Stimulated activated CD8-positive, alpha-beta memory T cell treated with anti-CD3 and anti-CD28 coated beads, Interleukin-7, amount 100 ng/mL, for 24 hours (primary cell): ENCODE data around the gene ZEB1.
"Not testable (repeated sequence)": the region's sequence is repeated elsewhere in the genome, so short reads cannot be mapped to it uniquely, and the experiment has no call there.

Experiments
- DNase-seq: peaks from one replicate; pipeline ENCODE4 v3.0.0-alpha.2; 2020; ENCODE audit warnings: low read depth

The ZEB1 gene

GRCh38 chr10:31507427-31507826 is 188.4 kb downstream of the ZEB1 start:
- DNase-seq: no peak

GRCh38 chr10:31508234-31508633 is 189.2 kb downstream of the ZEB1 start:
- DNase-seq: no peak

GRCh38 chr10:31508882-31509281 is 189.9 kb downstream of the ZEB1 start:
- no peak for DNase-seq

GRCh38 chr10:31509989-31510388 is 191.0 kb downstream of the ZEB1 start:
- no peak for DNase-seq

- DNase-seq: no peak
Observed at GRCh38 chr10:31515116-31515515, 196.1 kb downstream of the ZEB1 start.

GRCh38 chr10:31515819-31516402 is 196.9 kb downstream of the ZEB1 start:
- DNase-seq: no peak

- no peak for DNase-seq
Observed at GRCh38 chr10:31520986-31521831, 202.2 kb downstream of the ZEB1 start.

- no peak for DNase-seq
Observed at GRCh38 chr10:31522820-31523219, 203.8 kb downstream of the ZEB1 start.

GRCh38 chr10:31524460-31524859 is 205.4 kb downstream of the ZEB1 start:
- no peak for DNase-seq

GRCh38 chr10:31526178-31526577 is 207.2 kb downstream of the ZEB1 start:
- DNase-seq: no peak

GRCh38 chr10:31526681-31527080 is 207.7 kb downstream of the ZEB1 start:
- DNase-seq: no peak

- DNase-seq: no peak
Observed at GRCh38 chr10:31528831-31529230, 209.8 kb downstream of the ZEB1 start.

- no peak for DNase-seq
Observed at GRCh38 chr10:31536302-31536701, 217.3 kb downstream of the ZEB1 start.

- no peak for DNase-seq
Observed at GRCh38 chr10:31549896-31550295, 230.9 kb downstream of the ZEB1 start.

- no peak for DNase-seq
Observed at GRCh38 chr10:31554556-31554955, 235.5 kb downstream of the ZEB1 start.

- no peak for DNase-seq
Observed at GRCh38 chr10:31557854-31558253, 238.8 kb downstream of the ZEB1 start.

GRCh38 chr10:31568252-31568861 is 249.3 kb downstream of the ZEB1 start:
- not testable (repeated sequence) for DNase-seq

- no peak for DNase-seq
Observed at GRCh38 chr10:31574577-31574976, 255.6 kb downstream of the ZEB1 start.

- DNase-seq: no peak
Observed at GRCh38 chr10:31578181-31578852, 259.3 kb downstream of the ZEB1 start.

GRCh38 chr10:31578951-31579350 is 259.9 kb downstream of the ZEB1 start:
- no peak for DNase-seq
